ENCODE measurements around the gene MUC4. TPM values are rescaled to one million over a fixed set of nuclear protein-coding genes. Genes with fewer than 3 reads are reported as not detected.

Gene MUC4
- total RNA-seq, 2 donors from 2014 or later, result 0.12 TPM; not detected in 1

DNA sequence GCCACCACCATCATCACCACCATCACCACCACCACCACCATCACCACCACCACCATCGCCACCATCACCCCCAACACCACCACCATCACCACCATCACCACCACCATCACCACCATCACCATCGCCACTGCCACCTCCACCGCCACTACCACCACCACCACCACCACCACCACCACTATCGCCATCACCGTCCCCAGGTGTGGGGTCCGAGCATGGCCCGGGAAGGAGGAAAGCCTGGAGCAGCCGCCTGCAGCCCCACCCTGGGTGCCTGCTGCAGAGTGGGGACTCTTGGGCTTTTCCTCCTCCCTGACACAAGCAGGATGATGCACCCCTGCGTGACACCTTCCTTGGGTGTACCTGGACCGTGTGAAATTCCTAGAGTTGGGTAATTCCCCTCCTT is 43.9 kb downstream of the MUC4 start:
- no peaks in the 10 kb centered on the region for H3K27me3 ChIP-seq
- H3K4me1 ChIP-seq, result no peaks in the 10 kb centered on the region
- TF ChIP-seq, protein P1, sequence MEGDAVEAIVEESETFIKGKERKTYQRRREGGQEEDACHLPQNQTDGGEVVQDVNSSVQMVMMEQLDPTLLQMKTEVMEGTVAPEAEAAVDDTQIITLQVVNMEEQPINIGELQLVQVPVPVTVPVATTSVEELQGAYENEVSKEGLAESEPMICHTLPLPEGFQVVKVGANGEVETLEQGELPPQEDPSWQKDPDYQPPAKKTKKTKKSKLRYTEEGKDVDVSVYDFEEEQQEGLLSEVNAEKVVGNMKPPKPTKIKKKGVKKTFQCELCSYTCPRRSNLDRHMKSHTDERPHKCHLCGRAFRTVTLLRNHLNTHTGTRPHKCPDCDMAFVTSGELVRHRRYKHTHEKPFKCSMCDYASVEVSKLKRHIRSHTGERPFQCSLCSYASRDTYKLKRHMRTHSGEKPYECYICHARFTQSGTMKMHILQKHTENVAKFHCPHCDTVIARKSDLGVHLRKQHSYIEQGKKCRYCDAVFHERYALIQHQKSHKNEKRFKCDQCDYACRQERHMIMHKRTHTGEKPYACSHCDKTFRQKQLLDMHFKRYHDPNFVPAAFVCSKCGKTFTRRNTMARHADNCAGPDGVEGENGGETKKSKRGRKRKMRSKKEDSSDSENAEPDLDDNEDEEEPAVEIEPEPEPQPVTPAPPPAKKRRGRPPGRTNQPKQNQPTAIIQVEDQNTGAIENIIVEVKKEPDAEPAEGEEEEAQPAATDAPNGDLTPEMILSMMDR (IDR thresholded peaks at IDR 0.05), result no peak
- DNase-seq (ENCODE audit: low spot score), result no peak
- H3K36me3 ChIP-seq, result no peaks in the 10 kb centered on the region
- no peak overlapping the region for H3K27ac ChIP-seq
- no peak overlapping the region for H3K4me3 ChIP-seq
- no peaks in the 10 kb centered on the region for H3K9me3 ChIP-seq

DNA sequence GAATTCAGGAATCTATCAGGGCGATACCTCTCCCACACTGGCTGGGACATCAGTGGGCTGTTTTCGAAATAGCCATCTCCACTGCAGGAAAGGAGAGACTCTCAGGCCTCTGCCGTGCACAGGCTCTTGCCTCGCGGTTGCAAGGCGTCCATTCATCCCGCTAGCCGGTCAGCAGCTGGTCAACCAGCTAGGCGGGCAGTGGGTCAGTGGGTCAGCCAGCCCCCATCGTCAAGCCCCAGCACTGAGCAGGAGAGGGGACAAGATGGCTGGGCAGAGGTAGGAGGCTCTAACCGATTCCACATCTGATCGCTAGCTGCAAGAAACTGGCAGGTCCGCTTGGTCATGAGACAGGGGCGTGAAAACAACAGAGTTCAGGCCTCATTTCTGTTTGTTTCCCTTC is 45.1 kb downstream of the MUC4 start:
- H3K36me3 ChIP-seq, result no peaks in the 10 kb centered on the region
- H3K27ac ChIP-seq, result no peak overlapping the region
- DNase-seq (ENCODE audit: low spot score), result no peak
- no peaks in the 10 kb centered on the region for H3K27me3 ChIP-seq
- H3K9me3 ChIP-seq, result no peaks in the 10 kb centered on the region
- TF ChIP-seq, protein P1 (IDR thresholded peaks at IDR 0.05), result no peak
- H3K4me1 ChIP-seq, result no peaks in the 10 kb centered on the region
- no peak overlapping the region for H3K4me3 ChIP-seq

GRCh38 chr3:195764961-195765706 is 46.6 kb downstream of the MUC4 start:
- no peak overlapping the region for H3K4me3 ChIP-seq
- no peaks in the 10 kb centered on the region for H3K9me3 ChIP-seq
- no peak for DNase-seq (ENCODE audit: low spot score)
- TF ChIP-seq, protein P1 (IDR thresholded peaks at IDR 0.05), result no peak
- H3K27me3 ChIP-seq, result no peaks in the 10 kb centered on the region
- H3K36me3 ChIP-seq, result no peaks in the 10 kb centered on the region
- H3K27ac ChIP-seq, result no peak overlapping the region
- no peaks in the 10 kb centered on the region for H3K4me1 ChIP-seq

GRCh38 chr3:195763843-195764825 is 47.6 kb downstream of the MUC4 start:
- Histone ChIP-seq H3K4me3 (no peak overlapping the region), H3K27me3 (no peaks in the 10 kb centered on the region), H3K27ac (no peak overlapping the region), H3K4me1 (no peaks in the 10 kb centered on the region), H3K36me3 (no peaks in the 10 kb centered on the region), H3K9me3 (no peaks in the 10 kb centered on the region)
- TF ChIP-seq, protein P1 (IDR thresholded peaks at IDR 0.05), result no peak
- DNase-seq (ENCODE audit: low spot score), result no peak

GRCh38 chr3:195763076-195763830 is 48.5 kb downstream of the MUC4 start:
- Histone ChIP-seq H3K4me3 (no peak overlapping the region), H3K27me3 (no peaks in the 10 kb centered on the region), H3K27ac (no peak overlapping the region), H3K4me1 (no peaks in the 10 kb centered on the region), H3K36me3 (no peaks in the 10 kb centered on the region), H3K9me3 (no peaks in the 10 kb centered on the region)
- no peak for DNase-seq (ENCODE audit: low spot score)
- TF ChIP-seq, protein P1 (IDR thresholded peaks at IDR 0.05), result no peak
